ENCODE data around the gene UBE2D2. TPM values are rescaled to one million over a fixed set of nuclear protein-coding genes. Genes with fewer than 3 reads are reported as not detected.

UBE2D2 gene
- total and polyA plus RNA-seq, 2 of the 13 experiments (the other 11 are each of a cell fraction or from before 2014, with no cell fraction given), result 79.1 to 109 TPM

GRCh38 chr5:139560752-139561654 is at the start of gene UBE2D2 (continued):
- TF ChIP-seq DMTF1 (CRISPR knock-in tag; IDR thresholded peaks at IDR 0.05), result no peak
- TF ChIP-seq THAP8 (CRISPR knock-in tag; IDR thresholded peaks at IDR 0.05; ENCODE audit: borderline replicate concordance), result no peak
- no peak for TF ChIP-seq MBD4 (IDR thresholded peaks at IDR 0.05; ENCODE audit: borderline replicate concordance, low read length)
- TF ChIP-seq, protein P1, sequence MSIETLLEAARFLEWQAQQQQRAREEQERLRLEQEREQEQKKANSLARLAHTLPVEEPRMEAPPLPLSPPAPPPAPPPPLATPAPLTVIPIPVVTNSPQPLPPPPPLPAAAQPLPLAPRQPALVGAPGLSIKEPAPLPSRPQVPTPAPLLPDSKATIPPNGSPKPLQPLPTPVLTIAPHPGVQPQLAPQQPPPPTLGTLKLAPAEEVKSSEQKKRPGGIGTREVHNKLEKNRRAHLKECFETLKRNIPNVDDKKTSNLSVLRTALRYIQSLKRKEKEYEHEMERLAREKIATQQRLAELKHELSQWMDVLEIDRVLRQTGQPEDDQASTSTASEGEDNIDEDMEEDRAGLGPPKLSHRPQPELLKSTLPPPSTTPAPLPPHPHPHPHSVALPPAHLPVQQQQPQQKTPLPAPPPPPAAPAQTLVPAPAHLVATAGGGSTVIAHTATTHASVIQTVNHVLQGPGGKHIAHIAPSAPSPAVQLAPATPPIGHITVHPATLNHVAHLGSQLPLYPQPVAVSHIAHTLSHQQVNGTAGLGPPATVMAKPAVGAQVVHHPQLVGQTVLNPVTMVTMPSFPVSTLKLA (IDR thresholded peaks at IDR 0.05), result peak; percentile 16; the same call in 1 of the 2 replicates
- TF ChIP-seq KDM6A (CRISPR knock-in tag; IDR thresholded peaks at IDR 0.05; ENCODE audit: low read depth), result no peak
- peak; percentile 10; the same call in 1 of the 2 replicates for TF ChIP-seq CTCF (CRISPR knock-in tag; IDR thresholded peaks at IDR 0.05)
- peak; percentile 72 for TF ChIP-seq TBX2 (CRISPR knock-in tag; IDR thresholded peaks at IDR 0.05; ENCODE audit: borderline replicate concordance)
- TF ChIP-seq ATAD3A (CRISPR knock-in tag; IDR thresholded peaks at IDR 0.05), result no peak
- TF ChIP-seq ZNF646 (CRISPR knock-in tag; IDR thresholded peaks at IDR 0.05), result no peak
- no peak for TF ChIP-seq ZNF652 (CRISPR knock-in tag; IDR thresholded peaks at IDR 0.05; ENCODE audit: borderline replicate concordance, low read depth)
- TF ChIP-seq TBP (CRISPR knock-in tag; IDR thresholded peaks at IDR 0.05), result 0 out of 2 replicates have a peak, but pooled peaks have one; percentile 26
- no peak for TF ChIP-seq SNRNP70 (IDR thresholded peaks at IDR 0.05; ENCODE audit: low read depth, low read length)
- no peak for TF ChIP-seq ZNF83 (CRISPR knock-in tag; IDR thresholded peaks at IDR 0.05; ENCODE audit: borderline replicate concordance)
- TF ChIP-seq CC2D1A (CRISPR knock-in tag; IDR thresholded peaks at IDR 0.05), result no peak
- TF ChIP-seq DNMT1 (CRISPR knock-in tag; IDR thresholded peaks at IDR 0.05), result peak; percentile 54; the same call in 1 of the 2 replicates
